ENCODE measurements around the gene ARHGAP21. TPM values are rescaled to one million over a fixed set of nuclear protein-coding genes. Genes with fewer than 3 reads are reported as not detected.
A peak's percentile ranks its signal among the peaks of the same experiment; 100 is the strongest.

The ARHGAP21 gene
- polyA plus RNA-seq, 1 donor from 2014 or later, result 1.4 TPM

DNA sequence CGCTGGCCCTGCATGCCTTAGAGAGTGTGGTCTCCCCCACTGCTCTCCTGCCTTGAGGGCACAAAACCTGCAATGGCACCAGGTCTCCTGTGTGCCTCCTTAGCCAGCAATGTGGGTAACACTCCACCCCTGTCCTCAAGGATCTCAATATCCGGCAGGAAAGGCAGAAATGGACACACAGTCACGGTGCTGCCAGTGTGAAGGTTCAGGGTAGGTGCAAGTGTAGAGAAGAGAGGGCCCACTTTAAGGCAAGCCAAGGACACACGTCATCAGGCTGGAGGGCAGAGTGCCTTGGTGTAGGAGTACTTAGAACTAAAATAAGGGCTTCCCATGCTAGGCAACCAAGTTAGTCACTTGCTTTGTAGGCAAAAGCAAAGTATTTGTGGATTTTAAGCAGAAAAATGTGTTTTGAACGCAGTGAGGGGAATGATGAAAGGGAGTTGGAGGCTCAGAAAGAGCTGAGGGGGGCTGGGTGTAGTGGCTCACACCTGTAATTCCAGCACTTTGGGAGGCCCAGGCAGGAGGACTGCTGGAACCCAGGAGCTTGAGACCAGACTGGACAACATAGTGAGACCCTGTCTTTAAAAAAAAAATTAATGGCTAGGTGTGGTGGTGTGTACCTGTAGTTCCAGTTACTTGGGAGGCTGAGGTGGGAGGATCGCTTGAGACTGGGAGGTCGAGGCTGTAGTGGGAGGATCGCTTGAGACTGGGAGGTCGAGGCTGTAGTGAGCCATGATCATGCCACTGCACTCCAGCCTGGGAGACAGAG lies 152.8 kb downstream of the ARHGAP21 start:
- no peak overlapping the region for H3K27ac Mint-ChIP-seq
- H3K4me3 Mint-ChIP-seq, result no peak overlapping the region
- peaks cover 0 to 3% (median 0%) of the 10 kb centered on the region in 3 donors for H3K4me1 Mint-ChIP-seq
- no peaks in the 10 kb centered on the region for H3K9me3 Mint-ChIP-seq
- H3K36me3 Mint-ChIP-seq, result peaks cover 2% of the 10 kb centered on the region
- peaks cover 12% of the 10 kb centered on the region for H3K27me3 Mint-ChIP-seq

DNA sequence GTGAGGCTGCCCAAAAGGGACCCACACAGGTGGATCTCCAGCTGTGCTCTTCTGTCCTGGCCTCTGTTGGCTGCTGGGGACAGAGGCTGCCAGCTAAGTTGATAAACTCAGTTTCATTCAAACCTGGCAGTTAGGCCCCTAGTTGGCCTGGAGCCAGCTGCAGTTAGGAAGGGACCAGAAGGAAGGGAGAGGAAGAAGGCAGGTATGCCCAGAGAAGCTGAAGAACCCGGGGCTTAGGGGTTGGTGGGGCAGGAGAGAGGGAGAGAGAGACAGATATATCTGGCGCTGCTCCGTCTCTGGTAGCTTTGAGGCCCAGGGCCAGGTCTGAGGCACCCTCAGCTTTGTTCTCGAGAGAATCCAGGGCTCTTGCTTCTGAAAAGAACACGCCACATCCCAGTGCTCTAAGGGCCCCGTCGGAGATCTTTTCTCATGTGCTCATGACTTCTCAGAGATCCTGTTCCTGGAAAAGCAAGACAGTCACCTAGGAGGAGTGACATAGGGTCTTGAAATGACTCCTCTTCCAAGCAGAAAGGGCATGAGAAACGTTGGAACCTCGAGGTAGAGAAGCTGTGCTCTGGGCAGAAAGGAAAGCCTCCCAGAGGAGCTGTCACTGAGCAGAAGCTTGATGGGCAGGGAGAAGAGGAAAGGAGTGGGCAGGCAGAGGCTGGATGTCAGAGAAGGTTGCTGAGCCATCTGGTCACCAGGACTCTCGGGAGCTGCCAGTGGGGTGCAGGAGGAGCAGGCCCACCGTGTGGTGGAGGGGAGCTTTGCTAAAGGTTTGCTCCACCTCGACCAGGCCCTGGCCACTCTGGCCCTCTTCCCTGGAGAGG lies 153.6 kb downstream of the ARHGAP21 start:
- Mint-ChIP-seq H3K27ac (no peak overlapping the region), H3K27me3 (peaks cover 14% of the 10 kb centered on the region), H3K9me3 (no peaks in the 10 kb centered on the region), H3K36me3 (peaks cover 3% of the 10 kb centered on the region), H3K4me3 (no peak overlapping the region), H3K4me1 (peaks cover 0 to 3% (median 0%) of the 10 kb centered on the region in 3 donors)

DNA sequence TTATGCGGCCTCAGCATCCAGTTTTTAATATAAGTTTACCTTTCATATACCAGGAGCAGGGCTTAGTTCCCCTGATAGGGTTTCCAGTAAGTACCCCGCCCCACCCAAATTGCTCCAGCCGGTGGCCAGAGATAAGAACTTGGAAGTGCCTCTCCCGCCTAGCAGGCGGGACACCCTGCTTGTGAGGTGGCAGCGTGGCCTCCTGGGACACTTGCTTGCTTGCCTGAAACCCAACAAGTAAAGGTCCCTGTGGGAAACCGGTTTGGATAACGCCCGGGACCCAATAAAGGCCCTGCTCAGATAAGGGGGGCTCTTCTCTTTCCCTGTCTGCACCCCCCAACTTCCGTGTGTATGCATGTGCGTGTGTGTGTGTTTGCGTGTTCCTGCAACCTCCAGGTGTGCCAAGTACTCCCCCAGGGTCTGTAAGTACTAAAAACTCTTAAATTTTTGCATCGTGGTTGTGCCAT lies 154.3 kb downstream of the ARHGAP21 start:
- Mint-ChIP-seq H3K4me3 (no peak overlapping the region), H3K4me1 (peaks cover 0 to 3% (median 0%) of the 10 kb centered on the region in 3 donors), H3K27me3 (peaks cover 14% of the 10 kb centered on the region), H3K9me3 (no peaks in the 10 kb centered on the region), H3K36me3 (peaks cover 3% of the 10 kb centered on the region), H3K27ac (no peak overlapping the region)

DNA sequence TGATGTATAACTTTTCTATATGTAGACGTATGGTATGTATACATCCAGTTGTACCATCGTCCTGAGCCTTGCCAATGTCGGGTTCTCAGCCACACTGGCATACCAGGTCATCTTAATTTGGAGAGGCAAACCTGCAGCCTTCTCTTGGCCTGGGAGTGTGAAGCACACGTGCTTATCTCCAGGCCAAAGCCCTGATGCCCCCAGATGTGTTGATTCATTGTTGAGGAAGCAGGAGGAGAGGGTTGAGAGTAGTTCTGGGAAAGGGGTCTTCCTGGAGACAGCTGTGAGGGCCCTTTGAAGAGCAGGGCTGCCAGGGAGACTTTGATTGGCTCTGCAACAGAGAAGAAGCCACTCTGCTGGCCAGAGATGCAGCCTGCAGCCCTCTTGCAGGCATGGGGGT lies 155.6 kb downstream of the ARHGAP21 start:
- Mint-ChIP-seq H3K4me1 (peaks cover 0 to 3% (median 0%) of the 10 kb centered on the region in 3 donors), H3K9me3 (no peaks in the 10 kb centered on the region), H3K4me3 (no peak overlapping the region), H3K27me3 (peaks cover 14% of the 10 kb centered on the region), H3K27ac (no peak overlapping the region), H3K36me3 (peaks cover 3% of the 10 kb centered on the region)

DNA sequence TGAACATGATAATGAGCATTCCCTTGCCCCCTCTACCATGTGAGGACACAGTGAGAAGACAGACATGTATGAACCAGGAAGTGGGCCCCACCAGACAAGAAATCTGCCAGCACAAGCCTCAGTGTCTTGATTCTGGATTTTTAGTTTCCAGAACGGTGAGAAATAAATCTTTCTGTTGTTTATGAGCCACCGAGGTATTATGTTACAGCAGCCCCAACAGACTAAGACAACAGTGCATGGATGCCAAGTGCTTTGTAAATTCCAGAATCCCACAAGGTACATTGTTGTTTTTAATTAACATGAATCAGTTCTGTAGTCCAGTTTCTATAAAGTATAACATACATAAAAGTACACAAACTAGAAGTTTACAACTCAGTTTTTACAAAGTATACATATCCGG lies 162.2 kb downstream of the ARHGAP21 start:
- Mint-ChIP-seq H3K27me3 (peaks cover 8% of the 10 kb centered on the region), H3K9me3 (no peaks in the 10 kb centered on the region), H3K27ac (no peak overlapping the region), H3K36me3 (peaks cover 1% of the 10 kb centered on the region), H3K4me1 (no peaks in the 10 kb centered on the region), H3K4me3 (no peak overlapping the region)

DNA sequence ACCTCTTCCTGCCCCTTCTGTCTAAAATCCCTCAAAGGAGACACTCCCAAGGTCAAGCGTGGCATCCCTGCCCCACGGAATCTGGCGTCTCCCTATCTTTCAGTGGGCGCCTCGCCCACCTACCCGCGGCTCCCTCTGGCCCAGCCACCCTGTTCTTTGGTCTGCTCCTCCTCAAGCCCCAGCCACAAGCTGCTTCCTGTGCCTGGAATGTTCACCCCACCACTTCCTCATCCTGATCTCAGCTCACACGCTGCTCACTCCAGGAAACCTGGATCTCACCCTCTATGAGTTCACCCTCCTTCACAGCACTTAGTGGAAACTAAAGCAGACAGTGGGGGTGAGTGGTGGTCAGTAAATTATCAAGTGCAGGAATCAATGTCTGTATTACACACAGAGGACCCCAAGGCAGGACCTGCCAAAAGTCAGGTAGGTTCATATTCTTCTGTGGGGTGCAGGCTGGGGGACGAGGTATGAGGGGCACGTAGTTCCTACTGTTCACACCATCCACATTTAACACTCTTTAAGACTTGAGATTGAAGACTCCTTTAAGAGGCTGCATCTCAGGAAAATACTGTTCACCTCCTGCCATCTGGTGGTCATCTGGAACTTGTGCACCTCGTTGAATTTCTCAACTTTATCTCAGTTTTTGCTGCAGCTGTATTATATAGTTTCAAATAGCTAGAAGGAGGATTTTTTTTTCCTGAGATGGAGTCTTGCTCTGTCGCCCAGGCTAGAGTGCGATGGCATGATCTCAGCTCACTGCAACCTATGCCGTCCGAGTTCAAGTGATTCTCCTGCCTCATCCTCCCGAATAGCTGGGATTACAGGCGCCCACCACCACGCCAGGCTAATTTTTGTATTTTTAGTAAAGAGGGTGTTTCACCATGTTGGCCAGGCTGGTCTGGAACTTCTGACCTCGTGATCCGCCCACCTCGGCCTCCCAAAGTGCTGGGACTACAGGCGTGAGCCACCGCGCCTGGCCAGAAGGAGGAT lies 166.6 kb downstream of the ARHGAP21 start:
- Mint-ChIP-seq H3K27me3 (peaks cover 5% of the 10 kb centered on the region), H3K4me1 (no peaks in the 10 kb centered on the region), H3K36me3 (no peaks in the 10 kb centered on the region), H3K27ac (no peak overlapping the region), H3K4me3 (no peak overlapping the region), H3K9me3 (no peaks in the 10 kb centered on the region)

DNA sequence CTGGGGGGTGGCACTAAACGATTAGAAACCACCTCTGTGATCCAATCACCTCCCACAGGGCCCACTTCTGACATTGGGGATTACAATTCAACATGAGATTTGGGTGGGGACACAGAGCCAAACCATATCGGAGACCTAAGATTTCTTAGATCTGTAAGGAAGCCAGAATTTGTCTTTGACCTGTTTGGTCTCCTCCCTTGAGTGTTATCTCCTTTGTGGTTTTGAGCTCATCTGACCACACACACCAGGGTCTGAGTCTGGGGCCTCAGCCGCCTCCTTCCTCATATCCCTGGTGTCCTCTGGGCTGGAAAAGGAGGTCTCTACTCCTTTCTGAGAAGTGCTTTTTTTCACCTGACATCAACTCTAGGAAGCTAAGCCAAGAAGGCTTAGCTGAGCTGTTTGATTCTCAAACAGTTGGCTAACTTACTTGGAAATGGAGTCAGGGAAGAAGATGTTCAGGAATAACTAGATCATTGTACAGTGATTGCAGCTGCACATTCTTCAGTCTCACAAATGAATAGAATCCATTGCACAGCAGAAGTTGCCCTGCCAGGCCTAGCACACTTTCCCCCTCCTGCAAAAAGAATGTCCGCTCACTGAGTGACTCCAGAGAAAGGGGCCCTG lies 167.4 kb downstream of the ARHGAP21 start:
- H3K27ac Mint-ChIP-seq, result no peak overlapping the region
- no peaks in the 10 kb centered on the region for H3K36me3 Mint-ChIP-seq
- H3K4me3 Mint-ChIP-seq, result no peak overlapping the region
- H3K9me3 Mint-ChIP-seq, result no peaks in the 10 kb centered on the region
- no peaks in the 10 kb centered on the region for H3K4me1 Mint-ChIP-seq
- H3K27me3 Mint-ChIP-seq, result peaks cover 5% of the 10 kb centered on the region

DNA sequence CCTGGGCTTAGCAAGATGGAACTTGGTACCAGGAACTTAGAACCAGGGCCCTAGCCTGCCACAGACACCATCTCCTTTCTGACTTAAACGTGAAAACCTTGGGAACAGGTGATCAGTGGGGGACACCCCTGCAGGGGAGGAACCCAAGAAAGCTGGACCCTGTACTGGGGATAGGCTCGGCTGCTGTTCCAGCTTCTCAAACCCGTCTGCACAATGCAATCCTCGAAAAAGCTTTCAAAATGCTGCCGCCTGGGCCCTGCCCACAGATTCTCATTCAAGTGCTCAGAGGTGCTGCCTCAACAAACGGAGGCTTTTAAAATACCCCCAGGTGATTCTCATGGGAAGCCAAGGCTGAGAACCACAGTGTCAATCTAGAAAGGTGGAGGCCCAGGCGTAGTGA lies 169.7 kb downstream of the ARHGAP21 start:
- no peak overlapping the region for H3K4me3 Mint-ChIP-seq
- H3K9me3 Mint-ChIP-seq, result no peaks in the 10 kb centered on the region
- no peaks in the 10 kb centered on the region for H3K36me3 Mint-ChIP-seq
- H3K27me3 Mint-ChIP-seq, result peaks cover 5% of the 10 kb centered on the region
- no peaks in the 10 kb centered on the region for H3K4me1 Mint-ChIP-seq
- H3K27ac Mint-ChIP-seq, result peak overlapping the region in 1 of 3 donors; percentile 13

DNA sequence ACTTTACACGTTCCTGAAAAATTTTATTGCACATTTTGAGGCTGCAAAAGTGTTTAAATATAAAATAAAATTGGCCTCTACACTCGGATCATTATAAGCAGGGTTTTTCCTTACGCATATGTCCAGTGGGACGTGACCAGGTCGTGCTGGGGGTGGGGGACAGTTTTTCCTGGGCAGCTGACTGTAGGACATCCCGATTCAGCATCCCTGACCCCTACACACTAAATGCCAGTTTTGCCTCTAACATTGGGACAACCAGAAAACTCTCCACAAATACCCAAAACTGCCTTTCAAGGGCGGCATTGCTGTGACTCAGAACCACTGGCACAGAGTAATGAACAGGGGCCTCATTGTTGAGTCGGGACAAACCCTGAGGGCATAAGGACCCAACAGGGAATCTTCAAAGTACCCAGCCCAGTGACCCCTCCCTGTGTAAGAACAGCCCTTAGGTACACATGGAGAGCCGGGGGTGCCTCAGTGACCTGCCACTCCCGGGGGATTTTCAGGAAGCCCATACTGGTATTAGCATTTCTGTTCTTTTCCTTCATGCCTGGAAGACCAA lies 170.6 kb downstream of the ARHGAP21 start:
- no peaks in the 10 kb centered on the region for H3K4me1 Mint-ChIP-seq
- H3K27ac Mint-ChIP-seq, result no peak overlapping the region
- no peak overlapping the region for H3K4me3 Mint-ChIP-seq
- H3K9me3 Mint-ChIP-seq, result no peaks in the 10 kb centered on the region
- H3K27me3 Mint-ChIP-seq, result peaks cover 5% of the 10 kb centered on the region
- H3K36me3 Mint-ChIP-seq, result no peaks in the 10 kb centered on the region

DNA sequence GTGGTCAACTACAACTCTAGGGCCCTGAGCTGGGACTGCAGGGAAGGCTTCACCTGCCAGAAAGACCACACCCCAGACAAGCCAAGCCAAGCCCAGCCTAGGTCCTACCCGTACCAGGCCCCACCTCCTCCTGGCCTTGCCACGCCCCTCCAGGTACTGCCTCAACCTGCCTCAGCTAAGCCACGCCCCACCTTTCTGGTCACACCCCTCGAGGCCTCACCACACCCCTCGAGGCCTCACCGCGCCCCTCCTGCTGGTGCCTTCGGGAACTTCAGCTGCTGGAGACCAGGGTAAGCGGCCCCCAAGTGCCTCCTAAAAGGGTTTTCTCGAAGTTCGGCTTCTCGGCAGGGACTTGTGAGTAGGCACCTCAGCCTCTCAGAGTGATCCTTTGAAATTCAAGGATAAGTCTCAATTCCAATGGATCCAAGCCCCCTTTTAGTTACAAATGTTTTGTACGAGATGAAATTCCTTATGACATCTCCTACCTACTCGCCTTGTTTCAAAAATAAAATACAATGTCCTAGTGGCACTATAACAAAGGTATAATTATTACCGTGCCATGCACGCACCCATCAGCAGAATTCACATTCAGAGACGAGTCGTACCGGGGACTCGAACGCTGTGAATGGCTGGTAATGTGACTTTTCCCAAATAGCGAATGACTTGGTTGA lies 171.2 kb downstream of the ARHGAP21 start:
- no peaks in the 10 kb centered on the region for H3K36me3 Mint-ChIP-seq
- H3K27me3 Mint-ChIP-seq, result peaks cover 5% of the 10 kb centered on the region
- H3K4me1 Mint-ChIP-seq, result no peaks in the 10 kb centered on the region
- no peaks in the 10 kb centered on the region for H3K9me3 Mint-ChIP-seq
- no peak overlapping the region for H3K27ac Mint-ChIP-seq
- H3K4me3 Mint-ChIP-seq, result no peak overlapping the region

DNA sequence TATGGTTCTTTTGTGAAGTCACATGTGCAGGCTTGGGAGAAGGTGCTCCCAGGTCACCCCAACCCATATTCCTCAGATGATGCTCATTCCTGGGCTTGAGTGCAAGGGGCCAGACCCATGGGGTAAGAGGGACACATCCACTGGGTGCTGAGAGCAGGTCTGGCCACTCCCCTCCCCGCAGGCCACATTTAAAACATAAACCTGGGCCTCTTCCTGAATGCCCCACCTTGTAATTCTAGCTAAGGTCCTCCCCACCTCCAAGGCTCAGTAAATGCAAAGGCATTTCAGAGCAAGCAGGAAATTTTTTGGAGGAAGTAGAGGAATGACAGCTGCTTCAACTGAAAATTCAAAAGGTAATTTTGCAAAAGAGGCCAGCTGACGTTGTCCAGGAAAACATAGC lies 172.5 kb downstream of the ARHGAP21 start:
- no peaks in the 10 kb centered on the region for H3K36me3 Mint-ChIP-seq
- no peak overlapping the region for H3K4me3 Mint-ChIP-seq
- no peaks in the 10 kb centered on the region for H3K9me3 Mint-ChIP-seq
- no peak overlapping the region for H3K27ac Mint-ChIP-seq
- no peaks in the 10 kb centered on the region for H3K4me1 Mint-ChIP-seq
- H3K27me3 Mint-ChIP-seq, result no peaks in the 10 kb centered on the region

DNA sequence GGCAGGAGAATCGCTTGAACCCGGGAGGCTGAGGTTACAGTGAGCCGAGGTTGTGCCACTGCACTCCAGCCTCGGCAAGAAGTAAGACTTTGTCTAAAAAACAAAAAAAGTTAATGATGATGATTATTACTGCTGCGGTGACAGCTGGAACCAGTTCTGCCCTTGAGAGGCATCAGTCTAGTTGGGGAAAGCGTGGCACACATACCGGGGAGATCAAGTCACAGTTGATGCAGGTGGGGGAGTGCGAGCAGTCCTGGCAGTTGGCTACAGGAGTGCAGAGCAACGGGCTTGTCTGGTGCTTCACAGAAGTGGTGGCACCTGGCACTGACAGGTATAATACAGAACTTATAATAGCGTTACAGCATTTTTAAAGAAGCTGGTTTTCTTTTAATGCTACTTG lies 173.0 kb downstream of the ARHGAP21 start:
- Mint-ChIP-seq H3K4me1 (no peaks in the 10 kb centered on the region), H3K9me3 (no peaks in the 10 kb centered on the region), H3K27me3 (peaks cover 1% of the 10 kb centered on the region), H3K4me3 (no peak overlapping the region), H3K27ac (no peak overlapping the region), H3K36me3 (no peaks in the 10 kb centered on the region)

DNA sequence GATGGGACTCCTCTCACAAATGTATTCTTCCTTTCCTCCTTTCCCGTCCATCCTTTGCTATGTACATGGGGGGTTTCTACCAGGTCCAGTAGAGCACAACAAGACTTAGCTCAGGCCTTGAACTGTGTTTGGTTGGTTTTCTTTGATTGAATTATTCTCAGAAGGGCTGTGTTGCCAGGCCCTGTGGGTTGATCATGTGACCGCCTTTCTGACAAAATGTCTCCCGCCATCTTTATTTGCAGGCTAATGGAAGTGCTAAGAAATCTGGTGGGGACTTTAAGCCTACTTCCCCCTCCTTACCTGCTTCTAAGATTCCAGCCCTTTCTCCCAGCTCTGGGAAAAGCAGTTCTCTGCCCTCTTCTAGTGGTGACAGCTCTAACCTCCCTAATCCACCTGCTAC lies 178.1 kb downstream of the ARHGAP21 start:
- no peaks in the 10 kb centered on the region for H3K9me3 Mint-ChIP-seq
- peaks cover 3% of the 10 kb centered on the region for H3K27me3 Mint-ChIP-seq
- H3K4me1 Mint-ChIP-seq, result no peaks in the 10 kb centered on the region

DNA sequence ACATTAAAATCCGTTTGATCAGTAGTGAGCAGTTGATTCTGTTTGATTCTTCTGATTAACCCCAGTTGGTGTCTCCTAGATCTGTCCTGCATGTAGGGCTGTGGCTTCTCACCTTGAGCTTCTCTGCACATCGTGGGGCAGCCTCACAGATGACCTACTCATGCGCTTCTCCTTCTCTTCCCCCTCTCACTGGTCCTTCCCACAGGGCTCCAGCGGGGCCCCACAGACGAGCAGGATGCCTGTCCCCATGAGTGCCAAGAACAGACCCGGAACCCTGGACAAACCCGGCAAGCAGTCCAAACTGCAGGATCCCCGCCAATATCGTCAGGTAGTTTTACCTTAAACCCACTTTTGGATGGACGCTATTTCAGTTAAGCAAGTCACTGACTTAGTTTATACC lies 178.9 kb downstream of the ARHGAP21 start:
- Mint-ChIP-seq H3K4me1 (peaks cover 0 to 1% (median 0%) of the 10 kb centered on the region in 3 donors), H3K9me3 (no peaks in the 10 kb centered on the region), H3K4me3 (no peak overlapping the region), H3K36me3 (no peaks in the 10 kb centered on the region), H3K27ac (no peak overlapping the region), H3K27me3 (peaks cover 3% of the 10 kb centered on the region)

More for the DNA sequence above, 178.1 kb downstream of the ARHGAP21 start:
- Mint-ChIP-seq H3K36me3 (no peaks in the 10 kb centered on the region), H3K27ac (no peak overlapping the region), H3K4me3 (no peak overlapping the region)

Measured in IgD-negative memory B cell (primary cell).